ENCODE measurements around the gene PPIF. TPM values are rescaled to one million over a fixed set of nuclear protein-coding genes. Genes with fewer than 3 reads are reported as not detected.

The PPIF gene
- total and polyA plus RNA-seq, 2 donors (not counting 3 experiments of a cell fraction or from before 2014, with no cell fraction given) = 50.7 to 51.2 TPM

DNA sequence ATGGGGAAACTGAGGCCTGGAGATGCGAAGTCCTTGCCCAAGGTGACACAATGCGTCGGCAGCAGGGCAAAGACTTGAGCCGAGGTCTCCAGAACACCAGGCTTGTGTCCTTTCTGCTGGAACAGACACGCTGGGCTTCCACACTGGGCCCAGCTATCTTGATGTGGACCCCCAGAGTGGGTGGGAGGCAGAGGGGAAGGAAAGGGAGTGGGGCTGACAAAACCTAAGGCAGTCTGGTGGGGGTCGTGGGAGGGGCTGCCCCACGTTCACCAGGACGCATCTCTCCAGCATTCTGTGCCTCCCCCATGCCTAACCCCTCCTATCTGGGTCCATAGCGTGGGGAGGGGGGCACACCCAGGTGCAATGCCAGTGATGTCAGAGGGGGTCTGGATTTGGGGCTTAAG, 38.1 kb downstream of the PPIF start:
- H3K9me1 ChIP-seq (replicated peaks; ENCODE audit: control insufficient read depth, extremely low read depth, insufficient read depth, low read length) = no peaks in the 10 kb centered on the region
- ChIA-PET POLR2A (no interaction called here), CTCF (interaction anchor here (1.0 kb wide), 1 partner anchor 82 kb away, joined by 5 read pairs; no protein-coding TSS in a partner anchor)
- no peaks in the 10 kb centered on the region for H3K4me1 ChIP-seq (ENCODE audit: control insufficient read depth, extremely low read depth, insufficient read depth, low read length)
- FAIRE-seq = no peak
- no peaks in the 10 kb centered on the region for H3K79me2 ChIP-seq (ENCODE audit: control insufficient read depth, insufficient read depth, low read length)
- no TSS peak for BruUV-seq (replicated peaks)
- no peaks in the 10 kb centered on the region for H3K36me3 ChIP-seq (ENCODE audit: control insufficient read depth in 2 of 2, extremely low read depth in 1 of 2, insufficient read depth in 2 of 2, low read length in 2 of 2)
- H3K4me3 ChIP-seq (replicated peaks in 1 of 3; ENCODE audit: insufficient read depth in 1 of 3, low read depth in 1 of 3, low read length in 3 of 3) = no peak overlapping the region
- no peaks in the 10 kb centered on the region for H3K27me3 ChIP-seq (ENCODE audit: control insufficient read depth in 2 of 2, insufficient read depth in 2 of 2, low read length in 2 of 2)
- intact Hi-C loops (cut with micrococcal nuclease) = no loop called here
- dilution Hi-C loops (cut with MboI; ENCODE audit: extremely low pct_ligation_motif_present, low sequenced_read_pairs) = no loop called here
- H3K9ac ChIP-seq (replicated peaks; ENCODE audit: extremely low read depth, insufficient read depth, low read length) = no peak overlapping the region
- H2AFZ ChIP-seq (ENCODE audit: low read depth, low read length) = no peak overlapping the region
- H3K9me3 ChIP-seq (replicated peaks; ENCODE audit: control insufficient read depth, insufficient read depth, low read length) = no peaks in the 10 kb centered on the region
- no peak overlapping the region for H3K4me2 ChIP-seq (ENCODE audit: insufficient read depth, low read length)
- no peaks in the 10 kb centered on the region for H4K20me1 ChIP-seq (replicated peaks; ENCODE audit: control insufficient read depth, extremely low read depth, insufficient read depth, low read length)
- no peak for TF ChIP-seq FOS (IDR thresholded peaks at IDR 0.05; ENCODE audit: borderline replicate concordance, insufficient read depth, low read length)
- no peak for DNase-seq (ENCODE audit: low read depth, low spot score)
- H3K27ac ChIP-seq (ENCODE audit: insufficient read depth, low read depth, low read length) = no peak overlapping the region

DNA sequence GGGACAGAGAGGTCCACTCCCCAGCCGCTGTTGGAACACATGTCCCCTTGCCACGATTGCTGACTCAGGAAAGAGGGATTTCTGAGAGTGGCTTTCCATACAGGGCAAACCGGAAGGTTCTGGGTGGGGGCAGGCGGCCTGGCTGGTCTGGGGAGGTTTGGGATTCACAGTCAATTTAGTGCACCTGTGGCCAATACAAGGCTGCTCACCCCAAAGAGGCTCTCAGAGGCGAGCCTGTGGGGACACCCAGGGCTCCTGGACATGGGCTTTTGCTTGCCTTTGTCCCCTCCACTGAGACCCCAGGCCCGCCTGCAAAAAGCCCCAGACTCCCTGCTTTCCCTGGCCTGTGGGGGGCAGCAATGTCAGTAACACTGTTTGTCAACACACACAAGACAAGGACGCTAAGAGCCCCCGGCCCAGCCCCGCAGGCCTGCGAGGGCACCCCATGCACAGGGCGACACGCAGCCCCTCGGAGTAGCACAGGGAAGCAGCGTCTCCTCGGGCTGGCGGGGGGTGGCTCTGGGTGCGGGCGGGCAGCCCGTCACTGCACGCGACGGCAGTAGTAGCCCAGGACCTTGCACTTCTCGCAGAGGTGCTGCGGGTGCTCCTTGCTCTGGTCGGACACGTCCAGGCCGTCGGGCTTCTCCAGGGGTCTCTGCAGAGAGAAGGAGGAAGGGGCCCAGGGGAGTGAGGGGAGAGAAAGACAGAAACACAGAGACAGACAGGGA, 38.7 kb downstream of the PPIF start:
- H3K4me2 ChIP-seq (ENCODE audit: insufficient read depth, low read length) = no peak overlapping the region
- FAIRE-seq = no peak
- intact Hi-C loops (cut with micrococcal nuclease) = no loop called here
- TF ChIP-seq GATA2 (IDR thresholded peaks at IDR 0.05; ENCODE audit: insufficient read depth, insufficient read length, low read depth, low read length) = no peak
- TF ChIP-seq, protein P1, sequence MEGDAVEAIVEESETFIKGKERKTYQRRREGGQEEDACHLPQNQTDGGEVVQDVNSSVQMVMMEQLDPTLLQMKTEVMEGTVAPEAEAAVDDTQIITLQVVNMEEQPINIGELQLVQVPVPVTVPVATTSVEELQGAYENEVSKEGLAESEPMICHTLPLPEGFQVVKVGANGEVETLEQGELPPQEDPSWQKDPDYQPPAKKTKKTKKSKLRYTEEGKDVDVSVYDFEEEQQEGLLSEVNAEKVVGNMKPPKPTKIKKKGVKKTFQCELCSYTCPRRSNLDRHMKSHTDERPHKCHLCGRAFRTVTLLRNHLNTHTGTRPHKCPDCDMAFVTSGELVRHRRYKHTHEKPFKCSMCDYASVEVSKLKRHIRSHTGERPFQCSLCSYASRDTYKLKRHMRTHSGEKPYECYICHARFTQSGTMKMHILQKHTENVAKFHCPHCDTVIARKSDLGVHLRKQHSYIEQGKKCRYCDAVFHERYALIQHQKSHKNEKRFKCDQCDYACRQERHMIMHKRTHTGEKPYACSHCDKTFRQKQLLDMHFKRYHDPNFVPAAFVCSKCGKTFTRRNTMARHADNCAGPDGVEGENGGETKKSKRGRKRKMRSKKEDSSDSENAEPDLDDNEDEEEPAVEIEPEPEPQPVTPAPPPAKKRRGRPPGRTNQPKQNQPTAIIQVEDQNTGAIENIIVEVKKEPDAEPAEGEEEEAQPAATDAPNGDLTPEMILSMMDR (IDR thresholded peaks at IDR 0.05; ENCODE audit: extremely low read depth in 1 of 2, insufficient read depth in 1 of 2, low read depth in 1 of 2, low read length in 2 of 2) = no peak
- no peak for TF ChIP-seq MYC (IDR thresholded peaks at IDR 0.05; ENCODE audit: low read depth, low read length)
- no peak for TF ChIP-seq JUN (IDR thresholded peaks at IDR 0.05; ENCODE audit: borderline replicate concordance, insufficient read depth, insufficient read length, low read depth)
- TF ChIP-seq EZH2 (IDR thresholded peaks at IDR 0.05; ENCODE audit: borderline replicate concordance, low read depth, low read length, severe bottlenecking) = no peak
- TF ChIP-seq, protein P2, sequence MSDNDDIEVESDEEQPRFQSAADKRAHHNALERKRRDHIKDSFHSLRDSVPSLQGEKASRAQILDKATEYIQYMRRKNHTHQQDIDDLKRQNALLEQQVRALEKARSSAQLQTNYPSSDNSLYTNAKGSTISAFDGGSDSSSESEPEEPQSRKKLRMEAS (IDR thresholded peaks at IDR 0.05; ENCODE audit: insufficient read depth, insufficient read length) = no peak
- no peak for TF ChIP-seq POLR2A (IDR thresholded peaks at IDR 0.05; ENCODE audit: low read depth, low read length)
- no peak for TF ChIP-seq FOS (IDR thresholded peaks at IDR 0.05; ENCODE audit: borderline replicate concordance, insufficient read depth, low read length)
- no peak for TF ChIP-seq POLR2AphosphoS5 (IDR thresholded peaks at IDR 0.05; ENCODE audit: insufficient read depth, low read depth, low read length)
- dilution Hi-C loops (cut with MboI; ENCODE audit: extremely low pct_ligation_motif_present, low sequenced_read_pairs) = no loop called here
- H3K9ac ChIP-seq (replicated peaks; ENCODE audit: extremely low read depth, insufficient read depth, low read length) = no peak overlapping the region
- H4K20me1 ChIP-seq (replicated peaks; ENCODE audit: control insufficient read depth, extremely low read depth, insufficient read depth, low read length) = no peaks in the 10 kb centered on the region
- no peaks in the 10 kb centered on the region for H3K4me1 ChIP-seq (ENCODE audit: control insufficient read depth, extremely low read depth, insufficient read depth, low read length)
- DNase-seq (ENCODE audit: low read depth, low spot score) = no peak
- H2AFZ ChIP-seq (ENCODE audit: low read depth, low read length) = no peak overlapping the region
- H3K9me1 ChIP-seq (replicated peaks; ENCODE audit: control insufficient read depth, extremely low read depth, insufficient read depth, low read length) = no peaks in the 10 kb centered on the region
- no peak overlapping the region for H3K27ac ChIP-seq (ENCODE audit: insufficient read depth, low read depth, low read length)
- no peaks in the 10 kb centered on the region for H3K79me2 ChIP-seq (ENCODE audit: control insufficient read depth, insufficient read depth, low read length)
- ChIA-PET CTCF (no interaction called here), POLR2A (no interaction called here)
- no peaks in the 10 kb centered on the region for H3K9me3 ChIP-seq (replicated peaks; ENCODE audit: control insufficient read depth, insufficient read depth, low read length)
- no peaks in the 10 kb centered on the region for H3K36me3 ChIP-seq (ENCODE audit: control insufficient read depth in 2 of 2, extremely low read depth in 1 of 2, insufficient read depth in 2 of 2, low read length in 2 of 2)
- no peaks in the 10 kb centered on the region for H3K27me3 ChIP-seq (ENCODE audit: control insufficient read depth in 2 of 2, insufficient read depth in 2 of 2, low read length in 2 of 2)
- BruUV-seq (replicated peaks) = no TSS peak
- no peak overlapping the region for H3K4me3 ChIP-seq (replicated peaks in 1 of 3; ENCODE audit: insufficient read depth in 1 of 3, low read depth in 1 of 3, low read length in 3 of 3)
